PC-9 (cell line): Measurements from ENCODE around the gene CNTN5. TPM values are rescaled to one million over a fixed set of nuclear protein-coding genes. Genes with fewer than 3 reads are reported as not detected.

Source experiments
- BruUV-seq: library from RNA; stranded (reverse); fragments of 400-500 nt; replicated peaks from 2 replicates; lab custom pipeline; 2021; lab: Mats Ljungman, UMichigan
- CTCF ChIA-PET: fragments of 300-600 bp; sonication (Branson Sonifier 250); formaldehyde crosslinking; loops from one replicate; lab custom pipeline; 2022; ENCODE audit warnings: antibody characterized with exemption; lab: Charles Lee
- POLR2A ChIA-PET: fragments of 300-600 bp; sonication (Branson Sonifier 250); formaldehyde crosslinking; loops from one replicate; lab custom pipeline; 2022; ENCODE audit warnings: antibody characterized with exemption; ENCODE audit not compliant: unreplicated experiment; lab: Charles Lee
- DNase-seq, 2 experiments: peaks; one replicate each; pipeline versions ENCODE4 v3.0.0 to v3.0.0-alpha.2; 2015 to 2022; ENCODE audit warnings: mixed read lengths in 1 of 2
- H2AFZ ChIP-seq: fragments of 200-600 bp; sonication (generic); 2 replicates; pipeline ENCODE4 v1.8.1; 2017; ENCODE audit warnings: antibody characterized with exemption
- H3F3A ChIP-seq: fragments of 200-600 bp; sonication (generic); 2 replicates; pipeline ENCODE4 v1.8.1; 2017; ENCODE audit warnings: antibody characterized with exemption, mild to moderate bottlenecking, low read depth; ENCODE audit not compliant: insufficient read depth
- H3K27ac ChIP-seq: fragments of 200-600 bp; sonication (generic); 2 replicates; pipeline ENCODE4 v1.6.1; 2016; ENCODE audit warnings: mixed run types
- H3K27me3 ChIP-seq: fragments of 200-600 bp; sonication (generic); 2 replicates; pipeline ENCODE4 v1.6.1; 2016; ENCODE audit warnings: low read depth, mixed run types; ENCODE audit not compliant: insufficient read depth
- H3K36me3 ChIP-seq: fragments of 200-600 bp; sonication (generic); 2 replicates; pipeline ENCODE4 v1.6.1; 2016; ENCODE audit warnings: low read depth, mixed run types
- H3K4me1 ChIP-seq: fragments of 200-600 bp; sonication (generic); replicated peaks from 2 replicates; pipeline ENCODE4 v1.6.1; 2016; ENCODE audit warnings: mixed run types; ENCODE audit not compliant: insufficient read depth
- H3K4me2 ChIP-seq: fragments of 200-600 bp; sonication (generic); 2 replicates; pipeline ENCODE4 v1.6.1; 2017; ENCODE audit warnings: mixed run types
- H3K4me3 ChIP-seq: fragments of 200-600 bp; sonication (generic); 2 replicates; pipeline ENCODE4 v1.6.1; 2016; ENCODE audit warnings: mixed run types
- H3K79me2 ChIP-seq: fragments of 200-600 bp; sonication (generic); 2 replicates; pipeline ENCODE4 v1.6.1; 2017; ENCODE audit warnings: low read depth, mixed run types
- H3K9me2 ChIP-seq: fragments of 200-600 bp; sonication (generic); 2 replicates; pipeline ENCODE4 v1.8.1; 2017; ENCODE audit warnings: mild to moderate bottlenecking; ENCODE audit not compliant: insufficient read depth
- H3K9me3 ChIP-seq: fragments of 200-600 bp; sonication (generic); 2 replicates; pipeline ENCODE4 v1.8.1; 2016; ENCODE audit warnings: low read depth; ENCODE audit not compliant: insufficient read depth
- H4K20me1 ChIP-seq: fragments of 200-600 bp; sonication (generic); 2 replicates; pipeline ENCODE4 v1.8.1; 2017; ENCODE audit not compliant: insufficient read depth
- EZH2 ChIP-seq: fragments of 200-600 bp; sonication (generic); IDR thresholded peaks from 2 replicates; pipeline ENCODE4 v1.8.0; 2017; ENCODE audit warnings: antibody characterized with exemption, low read depth
- intact Hi-C: fragments of 100-400 bp; cut with micrococcal nuclease; formaldehyde crosslinking; loops from one replicate; pipeline ENCODE4 v1.10.0; 2022; ENCODE audit not compliant: unreplicated experiment
- total RNA-seq: library from RNA; stranded (reverse); gene quantifications from 2 replicates; pipeline ENCODE4 v1.2.3, GENCODE V29; 2021
- TF ChIP-seq, protein P1 (sequence below): fragments of 200-600 bp; sonication (generic); conservative IDR thresholded peaks from 2 replicates; pipeline ENCODE4 v1.6.1; 2017; ENCODE audit warnings: mixed run types, antibody characterized with exemption, mild to moderate bottlenecking, moderate library complexity

Gene CNTN5
- total RNA-seq, 1 experiment from 2014 or later = not detected

DNA sequence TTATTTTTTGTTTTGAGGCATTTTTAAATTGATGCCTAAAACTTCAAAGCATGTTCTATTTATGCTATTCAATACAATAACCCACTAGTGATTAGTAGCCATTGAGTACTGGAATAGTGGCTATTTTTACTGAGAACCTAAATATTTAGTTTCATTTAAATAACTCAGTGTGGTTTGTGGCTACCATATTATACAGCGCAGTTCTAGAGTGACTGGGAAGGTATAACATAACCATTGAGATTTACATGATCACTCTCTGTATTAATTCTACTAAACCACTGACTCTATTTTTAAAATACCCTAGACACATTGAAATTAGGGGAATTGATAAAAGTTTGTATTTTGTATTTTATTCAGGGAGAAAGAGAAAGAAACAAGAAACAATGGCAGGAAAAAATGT, 441.2 kb downstream of the CNTN5 start:
- Histone ChIP-seq H2AFZ (no peak overlapping the region), H3K9me3 (no peaks in the 10 kb centered on the region), H3K79me2 (no peaks in the 10 kb centered on the region), H3K27me3 (no peaks in the 10 kb centered on the region), H3F3A (no peaks in the 10 kb centered on the region), H3K4me2 (no peak overlapping the region), H3K27ac (no peak overlapping the region), H3K9me2 (no peaks in the 10 kb centered on the region), H4K20me1 (no peaks in the 10 kb centered on the region), H3K4me3 (no peak overlapping the region), H3K4me1 (no peaks in the 10 kb centered on the region), H3K36me3 (no peaks in the 10 kb centered on the region)
- no peak for DNase-seq
- TF ChIP-seq, protein P1, sequence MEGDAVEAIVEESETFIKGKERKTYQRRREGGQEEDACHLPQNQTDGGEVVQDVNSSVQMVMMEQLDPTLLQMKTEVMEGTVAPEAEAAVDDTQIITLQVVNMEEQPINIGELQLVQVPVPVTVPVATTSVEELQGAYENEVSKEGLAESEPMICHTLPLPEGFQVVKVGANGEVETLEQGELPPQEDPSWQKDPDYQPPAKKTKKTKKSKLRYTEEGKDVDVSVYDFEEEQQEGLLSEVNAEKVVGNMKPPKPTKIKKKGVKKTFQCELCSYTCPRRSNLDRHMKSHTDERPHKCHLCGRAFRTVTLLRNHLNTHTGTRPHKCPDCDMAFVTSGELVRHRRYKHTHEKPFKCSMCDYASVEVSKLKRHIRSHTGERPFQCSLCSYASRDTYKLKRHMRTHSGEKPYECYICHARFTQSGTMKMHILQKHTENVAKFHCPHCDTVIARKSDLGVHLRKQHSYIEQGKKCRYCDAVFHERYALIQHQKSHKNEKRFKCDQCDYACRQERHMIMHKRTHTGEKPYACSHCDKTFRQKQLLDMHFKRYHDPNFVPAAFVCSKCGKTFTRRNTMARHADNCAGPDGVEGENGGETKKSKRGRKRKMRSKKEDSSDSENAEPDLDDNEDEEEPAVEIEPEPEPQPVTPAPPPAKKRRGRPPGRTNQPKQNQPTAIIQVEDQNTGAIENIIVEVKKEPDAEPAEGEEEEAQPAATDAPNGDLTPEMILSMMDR = no peak
- no peak for TF ChIP-seq EZH2
- intact Hi-C loops = no loop called here
- POLR2A ChIA-PET = no interaction called here
- BruUV-seq = no TSS peak
- CTCF ChIA-PET = no interaction called here

DNA sequence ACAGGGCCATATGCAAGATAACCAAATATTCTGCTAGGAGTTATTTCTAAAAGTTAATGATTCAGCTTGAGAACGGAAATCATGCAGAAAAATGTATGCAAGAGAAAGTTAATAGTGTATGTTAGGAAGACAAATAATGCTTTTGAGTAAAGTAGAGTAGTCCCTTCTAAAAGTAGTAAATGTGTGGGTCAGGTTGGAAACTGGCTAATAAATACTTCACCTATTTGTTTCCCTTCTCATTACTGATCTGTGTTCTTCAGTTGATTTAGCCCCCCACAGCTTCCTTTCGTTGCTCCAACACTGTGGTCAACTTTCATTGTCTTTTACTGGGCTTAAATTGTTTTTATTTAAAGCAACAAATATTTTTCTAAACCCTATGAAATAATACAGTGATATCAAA, 444.2 kb downstream of the CNTN5 start:
- no peaks in the 10 kb centered on the region for H3K9me2 ChIP-seq
- H3K4me1 ChIP-seq = no peaks in the 10 kb centered on the region
- H3K4me2 ChIP-seq = no peak overlapping the region
- intact Hi-C loops = no loop called here
- no peak for DNase-seq
- no peaks in the 10 kb centered on the region for H3K79me2 ChIP-seq
- ChIA-PET POLR2A (interaction anchor here (0.6 kb wide), 1 partner anchor 20 kb away, joined by 6 read pairs; no protein-coding TSS in a partner anchor), CTCF (no interaction called here)
- TF ChIP-seq EZH2 = no peak
- TF ChIP-seq, protein P1 = no peak
- H3K9me3 ChIP-seq = no peaks in the 10 kb centered on the region
- H3K4me3 ChIP-seq = no peak overlapping the region
- H3F3A ChIP-seq = no peaks in the 10 kb centered on the region
- H4K20me1 ChIP-seq = no peaks in the 10 kb centered on the region; the same call in 1 of the 2 replicates
- no TSS peak for BruUV-seq
- no peak overlapping the region for H2AFZ ChIP-seq
- H3K27ac ChIP-seq = no peak overlapping the region
- no peaks in the 10 kb centered on the region for H3K27me3 ChIP-seq
- H3K36me3 ChIP-seq = no peaks in the 10 kb centered on the region

DNA sequence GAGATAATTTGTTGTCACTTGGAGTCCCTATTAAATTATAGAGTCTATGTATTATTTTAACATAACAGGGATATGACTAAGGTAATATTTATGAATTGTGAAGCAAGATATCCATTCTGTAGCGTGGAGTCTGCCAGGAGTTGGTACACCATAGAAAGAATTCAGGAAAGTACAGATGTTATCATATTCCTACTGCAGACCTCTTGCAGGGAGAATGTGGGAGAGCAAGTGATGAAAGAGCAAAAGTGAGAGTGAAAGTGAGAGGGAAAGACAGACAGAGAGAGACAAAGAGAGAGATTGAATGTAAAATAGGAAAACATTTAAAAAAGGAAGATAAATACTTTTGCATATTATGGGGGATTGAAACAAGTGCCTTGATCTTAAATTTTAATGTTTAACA, 468.8 kb downstream of the CNTN5 start:
- Histone ChIP-seq H3K4me1 (no peaks in the 10 kb centered on the region), H3K27me3 (no peaks in the 10 kb centered on the region), H3K27ac (no peak overlapping the region), H3K4me3 (no peak overlapping the region), H3K9me2 (no peaks in the 10 kb centered on the region), H2AFZ (no peak overlapping the region), H3K4me2 (no peak overlapping the region), H3K36me3 (no peaks in the 10 kb centered on the region), H3K9me3 (no peaks in the 10 kb centered on the region), H3F3A (no peaks in the 10 kb centered on the region), H4K20me1 (no peaks in the 10 kb centered on the region), H3K79me2 (no peaks in the 10 kb centered on the region)
- ChIA-PET CTCF (no interaction called here), POLR2A (no interaction called here)
- no peak for DNase-seq
- no peak for TF ChIP-seq EZH2
- BruUV-seq = no TSS peak
- intact Hi-C loops = no loop called here

- CTCF ChIA-PET = no interaction called here
Observed at GRCh38 chr11:99494065-99494464, 473.3 kb downstream of the CNTN5 start.

More at GRCh38 chr11:99494065-99494464, 473.3 kb downstream of the CNTN5 start:
- TF ChIP-seq EZH2 = no peak
- TF ChIP-seq, protein P1 = no peak
- POLR2A ChIA-PET = no interaction called here
- Histone ChIP-seq H3K4me3 (no peak overlapping the region), H3K36me3 (no peaks in the 10 kb centered on the region), H3K9me3 (no peaks in the 10 kb centered on the region), H3K4me2 (no peak overlapping the region), H3K79me2 (no peaks in the 10 kb centered on the region), H4K20me1 (no peaks in the 10 kb centered on the region), H2AFZ (no peak overlapping the region), H3F3A (no peaks in the 10 kb centered on the region), H3K4me1 (no peaks in the 10 kb centered on the region), H3K9me2 (no peaks in the 10 kb centered on the region), H3K27ac (no peak overlapping the region), H3K27me3 (no peaks in the 10 kb centered on the region)
- no peak for DNase-seq
- intact Hi-C loops = no loop called here
- BruUV-seq = no TSS peak
